ENCODE results near the gene PABPN1.

- TF ChIP-seq MAX (IDR thresholded peaks at IDR 0.05) (no peak), CTCF (IDR thresholded peaks at IDR 0.05 in 2 of 3, conservative IDR thresholded peaks at IDR 0.05 in 1 of 3; ENCODE audit: borderline replicate concordance in 1 of 3, insufficient read depth in 1 of 3, low read depth in 2 of 3, low read length in 2 of 3) (no peak), EGR1 (IDR thresholded peaks at IDR 0.05; ENCODE audit: low read depth) (no peak), CEBPB (IDR thresholded peaks at IDR 0.05; ENCODE audit: low read depth) (no peak), REST (IDR thresholded peaks at IDR 0.05; ENCODE audit: low read depth) (no peak), EZH2phosphoT487 (IDR thresholded peaks at IDR 0.05; ENCODE audit: borderline replicate concordance) (no peak), POLR2A (IDR thresholded peaks at IDR 0.05; ENCODE audit: borderline replicate concordance, extremely low read depth, insufficient read depth, insufficient read length) (no peak), SRF (IDR thresholded peaks at IDR 0.05; ENCODE audit: low read depth) (no peak), POLR2AphosphoS5 (IDR thresholded peaks at IDR 0.05; ENCODE audit: low read depth, low read length) (no peak), TCF7L2 (IDR thresholded peaks at IDR 0.05; ENCODE audit: borderline replicate concordance, extremely low read depth, insufficient read depth, insufficient read length) (no peak)
Observed at GRCh38 chr14:23308721-23309445, 12.4 kb upstream of the PABPN1 start.
